ENCODE results near the gene DPP9. TPM values are rescaled to one million over a fixed set of nuclear protein-coding genes. Genes with fewer than 3 reads are reported as not detected.
"Not testable (repeated sequence)": the region's sequence is repeated elsewhere in the genome, so short reads cannot be mapped to it uniquely, and the experiment has no call there.

DPP9 gene
- total and polyA plus RNA-seq, 2 of the 13 experiments (the other 11 are each of a cell fraction or from before 2014, with no cell fraction given) = 8.4 to 25.8 TPM

GRCh38 chr19:4715178-4715528, 8.5 kb downstream of the DPP9 start:
- CTCF ChIA-PET (ENCODE audit: low intra/inter-chr PET ratio, low total read pairs); H2AFZ ChIP-seq (ENCODE audit: low read length); H4K20me1 ChIP-seq (ENCODE audit: insufficient read depth, low read length); BruUV-seq (replicated peaks); DNase-seq (ENCODE audit: low spot score); in situ Hi-C loops (cut with HindIII; ENCODE audit: extremely low pct_ligation_motif_present, low pct_unique_long_range_greater_than_20kb); ATAC-seq; intact Hi-C loops (cut with micrococcal nuclease; ENCODE audit: unreplicated experiment); H3K79me2 ChIP-seq (ENCODE audit: insufficient read depth, low read length); H3K27me3 ChIP-seq (ENCODE audit: control insufficient read depth in 1 of 2, insufficient read depth in 2 of 2, low read length in 2 of 2); FAIRE-seq; H3K9me3 ChIP-seq (ENCODE audit: low read length): not testable (repeated sequence)
- H3K4me2 ChIP-seq (ENCODE audit: low read depth, low read length) = peak overlapping the region; percentile 54
- POLR2A ChIA-PET = interaction anchor here (1.2 to 1.6 kb wide), 2 partner anchors 10 to 76 kb away, joined by 3 to 4 read pairs; partner anchors contain the start of gene FEM1A
- TF ChIP-seq TFAP4 (IDR thresholded peaks at IDR 0.05; ENCODE audit: borderline replicate concordance, low read depth) = 0 out of 2 replicates have a peak, but pooled peaks have one; percentile 3
- TF ChIP-seq SSRP1 (CRISPR knock-in tag; IDR thresholded peaks at IDR 0.05) = 0 out of 2 replicates have a peak, but pooled peaks have one; percentile 35
- TF ChIP-seq ZSCAN25 (CRISPR knock-in tag; IDR thresholded peaks at IDR 0.05) = 0 out of 2 replicates have a peak, but pooled peaks have one; percentile 0
- 0 out of 2 replicates have a peak, but pooled peaks have one; percentile 54 for TF ChIP-seq CSRNP1 (CRISPR knock-in tag; IDR thresholded peaks at IDR 0.05)
- TF ChIP-seq ZNF552 (CRISPR knock-in tag; IDR thresholded peaks at IDR 0.05; ENCODE audit: borderline replicate concordance) = 0 out of 2 replicates have a peak, but pooled peaks have one; percentile 1
- peak overlapping the region in 1 of 3 experiments; percentile 42; a peak in 2 of 6 replicates for H3K4me3 ChIP-seq (replicated peaks in 1 of 3; ENCODE audit: insufficient read depth in 1 of 3, low read depth in 2 of 3, low read length in 3 of 3)
- H3K9ac ChIP-seq (ENCODE audit: insufficient read depth, low read depth, low read length) = 0 out of 2 replicates have a peak overlapping the region, but pooled peaks have one; percentile 26
- 61% methylated on average over 6 of the region's 6 CpGs for whole genome bisulfite sequencing (ENCODE audit: low lambda C conversion rate)
- peaks cover 24 to 53% of the 10 kb centered on the region in 2 experiments for H3K36me3 ChIP-seq (replicated peaks in 1 of 2; ENCODE audit: control insufficient read depth in 1 of 2, insufficient read depth in 2 of 2, low read length in 2 of 2)
- H3K4me1 ChIP-seq (ENCODE audit: insufficient read depth, low read length) = peaks cover 45% of the 10 kb centered on the region
- peak overlapping the region; percentile 60 for H3K27ac ChIP-seq (ENCODE audit: extremely low read length, insufficient read depth, low read length)
